Measurements from ENCODE around the gene RELN. TPM values are rescaled to one million over a fixed set of nuclear protein-coding genes. Genes with fewer than 3 reads are reported as not detected.
"Not testable (repeated sequence)": the region's sequence is repeated elsewhere in the genome, so short reads cannot be mapped to it uniquely, and the experiment has no call there.

RELN gene
- total and polyA plus RNA-seq, 9 donors = 2.1 to 31.3 (median 8.2) TPM

DNA sequence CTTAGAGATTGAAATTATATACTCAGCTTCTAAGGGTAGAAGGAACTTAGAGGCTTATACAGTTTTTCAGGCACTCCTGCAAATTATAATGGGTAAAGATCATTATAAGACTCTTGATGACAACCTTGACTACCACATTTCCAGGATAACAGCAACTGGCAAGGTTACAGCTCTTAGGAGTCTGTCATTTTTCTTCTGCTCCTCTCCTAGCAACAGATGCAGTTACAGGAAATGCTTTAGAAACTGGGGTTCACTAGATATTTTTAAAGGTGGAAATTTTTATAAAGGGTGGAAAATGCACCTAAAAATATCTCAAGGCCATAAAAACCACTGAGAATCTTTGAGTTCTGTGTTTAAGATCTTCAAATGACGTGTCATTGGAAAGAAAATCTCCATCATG, 185.8 kb downstream of the RELN start:
- Histone ChIP-seq H3K27me3 (ENCODE audit: control insufficient read depth, insufficient read depth, low read length) (no peaks in the 10 kb centered on the region), H3K9me3 (replicated peaks; ENCODE audit: control insufficient read depth, low read depth, low read length) (no peaks in the 10 kb centered on the region), H3K27ac (ENCODE audit: low read length) (no peak overlapping the region), H3K4me3 (ENCODE audit: low read length) (no peak overlapping the region), H3K36me3 (ENCODE audit: control insufficient read depth, insufficient read depth, low read length) (no peaks in the 10 kb centered on the region), H3K4me1 (ENCODE audit: control insufficient read depth, insufficient read depth, low read length) (no peaks in the 10 kb centered on the region)
- DNase-seq = no peak
- no CpG with 5 or more reads among the region's 1 CpG for WGBS (ENCODE audit: insufficient coverage)

DNA sequence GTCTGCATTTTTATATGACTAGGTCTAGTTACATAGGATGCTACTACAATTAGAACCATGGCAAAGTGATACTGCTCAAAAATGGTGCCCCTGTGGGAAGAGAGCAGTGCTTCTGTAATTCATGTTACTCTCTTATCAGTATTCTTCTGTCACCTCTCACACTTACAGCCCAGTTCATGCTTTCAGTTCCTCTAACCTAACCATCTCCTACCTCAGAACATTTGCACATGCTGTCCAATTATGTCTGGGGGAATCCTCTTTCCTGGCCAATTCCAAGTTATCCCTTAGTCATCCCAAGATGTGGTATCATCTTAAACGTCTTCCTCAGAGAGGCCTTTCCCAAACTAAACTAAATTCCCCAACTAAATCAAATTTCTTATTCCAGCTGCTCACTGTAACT, 190.2 kb downstream of the RELN start:
- H3K9me3 ChIP-seq (replicated peaks; ENCODE audit: control insufficient read depth, low read depth, low read length) = no peaks in the 10 kb centered on the region
- no CpG with 5 or more reads among the region's 1 CpG for WGBS (ENCODE audit: insufficient coverage)
- no peaks in the 10 kb centered on the region for H3K36me3 ChIP-seq (ENCODE audit: control insufficient read depth, insufficient read depth, low read length)
- no peak for DNase-seq
- H3K27ac ChIP-seq (ENCODE audit: low read length) = no peak overlapping the region
- H3K4me3 ChIP-seq (ENCODE audit: low read length) = no peak overlapping the region
- H3K27me3 ChIP-seq (ENCODE audit: control insufficient read depth, insufficient read depth, low read length) = no peaks in the 10 kb centered on the region
- no peaks in the 10 kb centered on the region for H3K4me1 ChIP-seq (ENCODE audit: control insufficient read depth, insufficient read depth, low read length)

DNA sequence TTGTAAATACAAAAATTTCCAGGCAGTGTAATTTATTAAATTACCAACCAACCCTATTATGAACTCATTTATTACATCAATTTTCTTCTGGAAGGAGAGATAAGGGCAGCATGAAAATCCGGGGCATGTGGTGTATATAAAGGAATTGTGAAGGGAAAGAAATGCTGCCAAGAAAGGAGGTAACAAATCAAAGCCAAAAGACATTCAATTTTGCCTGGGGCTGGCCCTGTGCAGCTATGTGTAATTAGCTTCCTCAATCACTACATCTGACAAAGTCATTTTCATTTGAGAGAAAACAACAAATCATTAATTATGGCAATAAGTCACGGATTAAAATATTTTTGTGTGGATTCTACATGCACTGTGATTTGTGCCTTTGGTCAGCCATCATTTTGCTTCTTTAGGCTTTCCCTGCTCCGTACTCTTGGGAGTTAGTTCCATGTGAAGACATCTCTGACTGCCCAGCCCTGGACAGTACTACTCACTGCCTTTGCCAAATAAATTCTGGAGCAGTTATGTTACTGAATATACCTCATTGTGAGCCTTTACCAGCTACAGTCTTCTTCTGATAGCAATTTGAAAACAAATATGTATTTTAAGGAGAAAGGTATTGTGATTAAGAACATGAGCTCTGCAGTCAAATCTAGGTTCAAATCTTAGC, 191.7 kb downstream of the RELN start:
- no peak for DNase-seq
- no CpG with 5 or more reads among the region's 3 CpGs for WGBS (ENCODE audit: insufficient coverage)

DNA sequence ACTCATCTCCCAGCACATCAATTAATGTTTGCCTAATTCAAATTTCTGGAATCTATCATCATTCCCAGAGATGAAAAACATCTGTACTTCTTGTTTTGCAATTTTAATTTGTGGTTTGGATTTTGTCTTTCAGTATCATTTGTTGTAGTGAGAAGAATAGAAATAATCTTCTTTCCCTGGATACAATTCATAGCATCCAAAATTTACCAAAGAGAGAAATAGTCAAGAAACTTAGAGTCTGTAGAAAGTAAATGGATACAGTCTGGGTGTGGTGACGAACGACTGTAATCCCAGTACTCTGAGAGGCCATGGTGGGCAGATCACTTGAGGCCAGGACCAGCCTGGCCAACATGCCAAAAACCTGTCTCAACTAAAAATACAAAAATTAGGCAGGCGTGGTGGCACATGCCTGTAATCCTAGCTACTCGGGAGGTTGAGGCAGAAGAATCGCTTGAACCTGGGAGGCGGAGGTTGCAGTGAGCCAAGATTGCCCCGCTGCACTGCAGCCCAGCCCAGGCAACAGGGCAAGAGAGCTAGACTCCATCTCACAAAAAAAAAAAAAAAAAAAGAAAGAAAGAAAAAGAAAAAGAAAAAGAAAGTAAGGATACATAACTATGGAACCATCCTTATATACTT, 193.0 kb downstream of the RELN start:
- H3K27me3 ChIP-seq (ENCODE audit: control insufficient read depth, insufficient read depth, low read length) = no peaks in the 10 kb centered on the region
- no peak for DNase-seq
- no peaks in the 10 kb centered on the region for H3K9me3 ChIP-seq (replicated peaks; ENCODE audit: control insufficient read depth, low read depth, low read length)
- no peaks in the 10 kb centered on the region for H3K36me3 ChIP-seq (ENCODE audit: control insufficient read depth, insufficient read depth, low read length)
- no peak overlapping the region for H3K4me3 ChIP-seq (ENCODE audit: low read length)
- no peak overlapping the region for H3K27ac ChIP-seq (ENCODE audit: low read length)
- WGBS (ENCODE audit: insufficient coverage) = 91% methylated on average over 5 of the region's 7 CpGs
- no peaks in the 10 kb centered on the region for H3K4me1 ChIP-seq (ENCODE audit: control insufficient read depth, insufficient read depth, low read length)

More for the DNA sequence above, 191.7 kb downstream of the RELN start:
- Histone ChIP-seq H3K4me1 (ENCODE audit: control insufficient read depth, insufficient read depth, low read length) (no peaks in the 10 kb centered on the region), H3K4me3 (ENCODE audit: low read length) (no peak overlapping the region), H3K9me3 (replicated peaks; ENCODE audit: control insufficient read depth, low read depth, low read length) (no peaks in the 10 kb centered on the region), H3K36me3 (ENCODE audit: control insufficient read depth, insufficient read depth, low read length) (no peaks in the 10 kb centered on the region), H3K27ac (ENCODE audit: low read length) (no peak overlapping the region), H3K27me3 (ENCODE audit: control insufficient read depth, insufficient read depth, low read length) (no peaks in the 10 kb centered on the region)

DNA sequence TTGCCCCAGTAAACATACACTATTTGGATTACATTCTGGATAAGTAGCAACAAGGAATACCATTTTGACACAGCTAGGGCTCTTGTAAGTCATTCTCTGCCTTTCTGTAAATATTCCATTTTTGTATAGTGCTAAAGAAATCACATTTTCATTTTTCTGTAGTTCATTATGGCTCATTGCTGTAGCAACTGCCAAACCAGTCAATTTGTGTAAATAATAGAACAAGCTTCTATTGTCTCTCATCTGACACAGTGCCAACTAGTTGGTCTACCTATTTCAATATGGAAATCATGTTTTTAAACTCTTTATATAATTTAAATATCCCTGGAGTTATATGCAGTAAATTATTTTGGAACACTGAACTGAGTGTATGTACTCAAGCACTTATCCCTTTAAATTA, 193.7 kb downstream of the RELN start:
- no peaks in the 10 kb centered on the region for H3K4me1 ChIP-seq (ENCODE audit: control insufficient read depth, insufficient read depth, low read length)
- no peaks in the 10 kb centered on the region for H3K27me3 ChIP-seq (ENCODE audit: control insufficient read depth, insufficient read depth, low read length)
- DNase-seq = peak; percentile 8
- H3K27ac ChIP-seq (ENCODE audit: low read length) = no peak overlapping the region
- no peaks in the 10 kb centered on the region for H3K36me3 ChIP-seq (ENCODE audit: control insufficient read depth, insufficient read depth, low read length)
- H3K9me3 ChIP-seq (replicated peaks; ENCODE audit: control insufficient read depth, low read depth, low read length) = no peaks in the 10 kb centered on the region
- H3K4me3 ChIP-seq (ENCODE audit: low read length) = no peak overlapping the region

DNA sequence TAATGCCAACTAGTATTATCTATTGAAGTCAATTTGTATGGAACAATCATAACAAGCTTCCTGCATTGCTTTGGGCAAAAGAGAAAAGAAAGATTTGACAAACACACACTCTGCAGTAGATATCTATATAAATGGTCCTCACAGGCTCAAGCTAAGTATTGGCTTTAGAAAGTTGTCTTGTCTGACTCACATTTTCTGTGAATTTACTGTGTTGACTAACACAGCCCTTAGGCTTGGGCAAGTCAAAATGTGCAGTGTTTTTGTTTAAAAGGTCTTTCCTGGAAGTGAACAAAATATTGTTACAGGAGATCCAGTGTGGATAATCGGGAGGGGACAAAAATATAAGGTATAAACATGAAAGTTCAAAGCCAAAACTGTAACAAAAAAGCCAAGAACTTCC, 194.4 kb downstream of the RELN start:
- Histone ChIP-seq H3K27me3 (ENCODE audit: control insufficient read depth, insufficient read depth, low read length) (no peaks in the 10 kb centered on the region), H3K27ac (ENCODE audit: low read length) (no peak overlapping the region), H3K4me3 (ENCODE audit: low read length) (no peak overlapping the region), H3K36me3 (ENCODE audit: control insufficient read depth, insufficient read depth, low read length) (no peaks in the 10 kb centered on the region), H3K4me1 (ENCODE audit: control insufficient read depth, insufficient read depth, low read length) (no peaks in the 10 kb centered on the region), H3K9me3 (replicated peaks; ENCODE audit: control insufficient read depth, low read depth, low read length) (no peaks in the 10 kb centered on the region)
- WGBS (ENCODE audit: insufficient coverage) = no CpG with 5 or more reads among the region's 1 CpG
- no peak for DNase-seq

DNA sequence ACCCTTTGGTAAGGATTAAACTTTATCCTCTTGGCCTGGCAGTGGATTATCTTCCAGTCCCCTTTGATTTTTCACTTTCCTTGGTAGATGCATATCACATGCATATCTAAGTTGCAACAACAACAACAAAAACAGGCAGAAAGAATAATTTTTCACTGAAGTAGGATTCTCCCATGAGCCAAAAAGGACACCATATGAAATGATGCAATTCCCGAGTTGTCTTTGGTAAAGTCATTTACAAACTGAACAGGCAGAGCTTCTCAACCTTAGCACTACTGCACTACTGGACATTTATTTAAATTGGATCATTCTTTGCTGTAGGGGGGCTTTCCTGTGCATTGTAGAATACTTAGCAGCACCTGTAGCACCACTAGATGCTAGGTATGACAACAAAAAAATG, 195.0 kb downstream of the RELN start:
- Histone ChIP-seq H3K9me3 (replicated peaks; ENCODE audit: control insufficient read depth, low read depth, low read length) (no peaks in the 10 kb centered on the region), H3K4me3 (ENCODE audit: low read length) (no peak overlapping the region), H3K27me3 (ENCODE audit: control insufficient read depth, insufficient read depth, low read length) (no peaks in the 10 kb centered on the region), H3K27ac (ENCODE audit: low read length) (no peak overlapping the region), H3K4me1 (ENCODE audit: control insufficient read depth, insufficient read depth, low read length) (no peaks in the 10 kb centered on the region), H3K36me3 (ENCODE audit: control insufficient read depth, insufficient read depth, low read length) (no peaks in the 10 kb centered on the region)
- DNase-seq = no peak
- no CpG with 5 or more reads among the region's 1 CpG for WGBS (ENCODE audit: insufficient coverage)

DNA sequence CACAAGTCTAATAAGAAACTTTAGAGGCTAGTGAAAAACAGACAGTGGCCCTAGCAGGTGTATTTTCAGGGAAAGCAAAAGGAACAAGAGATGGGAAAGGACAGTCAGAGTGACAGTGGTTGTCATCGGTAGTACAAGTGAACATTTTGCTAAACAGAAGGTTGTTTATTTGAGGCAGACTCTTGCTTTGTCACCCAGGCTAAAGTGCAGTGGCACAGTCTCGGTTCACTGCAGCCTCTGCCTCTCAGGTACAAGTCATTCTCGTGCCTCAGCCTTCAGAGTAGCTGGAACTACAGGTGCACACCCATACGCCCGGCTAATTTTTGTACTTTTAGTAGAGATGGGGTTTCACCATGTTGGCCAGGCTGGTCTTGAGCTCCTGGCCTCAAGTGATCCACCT, 195.8 kb downstream of the RELN start:
- no peak for DNase-seq
- H3K27me3 ChIP-seq (ENCODE audit: control insufficient read depth, insufficient read depth, low read length) = no peaks in the 10 kb centered on the region
- no peak overlapping the region for H3K4me3 ChIP-seq (ENCODE audit: low read length)
- WGBS (ENCODE audit: insufficient coverage) = 83% methylated on average over 2 of the region's 5 CpGs
- H3K4me1 ChIP-seq (ENCODE audit: control insufficient read depth, insufficient read depth, low read length) = no peaks in the 10 kb centered on the region
- no peak overlapping the region for H3K27ac ChIP-seq (ENCODE audit: low read length)
- H3K9me3 ChIP-seq (replicated peaks; ENCODE audit: control insufficient read depth, low read depth, low read length) = no peaks in the 10 kb centered on the region
- no peaks in the 10 kb centered on the region for H3K36me3 ChIP-seq (ENCODE audit: control insufficient read depth, insufficient read depth, low read length)

DNA sequence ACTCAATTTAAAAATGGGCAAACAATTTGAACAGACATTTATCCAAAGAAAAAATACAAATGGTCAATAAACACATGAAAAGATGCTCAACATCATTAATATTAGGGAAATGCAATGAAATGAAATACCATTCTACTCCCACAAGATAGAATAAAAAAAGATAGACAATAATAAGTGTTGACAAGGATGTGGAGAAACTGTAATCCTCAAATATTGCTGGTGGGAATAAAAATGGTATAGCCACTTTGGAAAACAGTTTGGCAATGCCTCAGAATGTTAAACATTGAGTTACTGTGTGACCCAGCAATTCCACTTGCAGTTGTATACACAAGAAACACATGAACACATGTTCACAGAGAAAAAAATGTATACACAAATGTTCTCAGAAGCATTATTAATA, 197.6 kb downstream of the RELN start:
- no peak for DNase-seq

DNA sequence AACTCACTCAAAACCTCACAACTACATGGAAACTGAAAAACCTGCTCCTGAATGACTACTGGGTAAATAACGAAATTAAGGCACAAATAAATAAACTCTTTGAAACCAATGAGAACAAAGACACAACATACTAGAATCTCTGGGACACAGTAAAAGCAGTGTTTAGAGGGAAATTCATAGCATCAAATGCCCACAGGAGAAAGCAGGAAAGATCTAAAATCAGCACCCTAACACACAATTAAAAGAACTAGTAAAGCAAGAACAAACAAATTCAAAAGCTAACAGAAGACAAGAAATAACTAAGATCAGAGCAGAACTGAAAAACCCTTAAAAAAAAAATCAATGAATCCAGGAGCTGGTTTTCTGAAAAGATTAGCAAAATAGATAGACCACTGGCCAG, 202.4 kb downstream of the RELN start:
- not testable (repeated sequence) for H3K27me3 ChIP-seq (ENCODE audit: control insufficient read depth, insufficient read depth, low read length); DNase-seq; H3K27ac ChIP-seq (ENCODE audit: low read length); H3K4me3 ChIP-seq (ENCODE audit: low read length); H3K9me3 ChIP-seq (replicated peaks; ENCODE audit: control insufficient read depth, low read depth, low read length); H3K4me1 ChIP-seq (ENCODE audit: control insufficient read depth, insufficient read depth, low read length); H3K36me3 ChIP-seq (ENCODE audit: control insufficient read depth, insufficient read depth, low read length)
- WGBS (ENCODE audit: insufficient coverage) = no CpG with 5 or more reads among the region's 1 CpG

More for the DNA sequence above, 197.6 kb downstream of the RELN start:
- no peaks in the 10 kb centered on the region for H3K27me3 ChIP-seq (ENCODE audit: control insufficient read depth, insufficient read depth, low read length)
- no peak overlapping the region for H3K27ac ChIP-seq (ENCODE audit: low read length)
- no peaks in the 10 kb centered on the region for H3K4me1 ChIP-seq (ENCODE audit: control insufficient read depth, insufficient read depth, low read length)
- no peak overlapping the region for H3K4me3 ChIP-seq (ENCODE audit: low read length)
- H3K36me3 ChIP-seq (ENCODE audit: control insufficient read depth, insufficient read depth, low read length) = no peaks in the 10 kb centered on the region
- no peaks in the 10 kb centered on the region for H3K9me3 ChIP-seq (replicated peaks; ENCODE audit: control insufficient read depth, low read depth, low read length)
